K562 (cell line): ENCODE data around the gene INPP5E. TPM values are rescaled to one million over a fixed set of nuclear protein-coding genes. Genes with fewer than 3 reads are reported as not detected.

Experiments used
- BCL6 ChIP-seq: fragments of 250-450 bp; sonication (Bioruptor Pico); IDR thresholded peaks from 2 replicates; pipeline ENCODE4 v1.4.0; 2020
- CCNT2 ChIP-seq: IDR thresholded peaks from 2 replicates; pipeline ENCODE4 v1.6.1; 2011; ENCODE audit warnings: borderline replicate concordance, low read depth, mild to moderate bottlenecking, moderate library complexity, mixed read lengths, low read length; ENCODE audit not compliant: insufficient read length; ENCODE audit errors: extremely low read depth
- ETV5 ChIP-seq: sonication (generic); formaldehyde crosslinking; IDR thresholded peaks from 2 replicates; pipeline ENCODE4 v1.4.0; 2020; ENCODE audit warnings: low read depth, mild to moderate bottlenecking, missing genetic modification reagents
- KAT8 ChIP-seq: fragments of 450-650 bp; IDR thresholded peaks from 2 replicates; pipeline ENCODE4 v1.6.1; 2016; ENCODE audit warnings: low read depth, mild to moderate bottlenecking
- NR1H2 ChIP-seq: sonication (generic); formaldehyde crosslinking; IDR thresholded peaks from 2 replicates; pipeline ENCODE4 v1.4.0; 2020; ENCODE audit warnings: mild to moderate bottlenecking, missing genetic modification reagents
- PHF20 ChIP-seq: fragments of 450-650 bp; IDR thresholded peaks from 2 replicates; pipeline ENCODE4 v1.6.1; 2018; ENCODE audit not compliant: partially characterized antibody
- PML ChIP-seq: IDR thresholded peaks from 2 replicates; pipeline ENCODE4 v1.6.1; 2012; ENCODE audit warnings: low read length, inconsistent platforms
- TCF3 ChIP-seq: sonication (generic); formaldehyde crosslinking; IDR thresholded peaks from 2 replicates; pipeline ENCODE4 v1.4.0; 2020; ENCODE audit warnings: mild to moderate bottlenecking, missing genetic modification reagents
- TCF7 ChIP-seq: sonication (generic); IDR thresholded peaks from 2 replicates; pipeline ENCODE4 v1.6.1; 2016; ENCODE audit warnings: antibody characterized with exemption, borderline replicate concordance
- TEAD2 ChIP-seq: fragments of 450-650 bp; IDR thresholded peaks from 2 replicates; pipeline ENCODE4 v1.6.1; 2016; ENCODE audit warnings: missing genetic modification characterization, control low read depth, missing compliant biosample characterization
- ZNF143 ChIP-seq: sonication (generic); formaldehyde crosslinking; IDR thresholded peaks from 2 replicates; pipeline ENCODE4 v1.9.0; 2022; ENCODE audit warnings: mild to moderate bottlenecking, missing genetic modification reagents
- ZNF232 ChIP-seq: sonication (generic); formaldehyde crosslinking; IDR thresholded peaks from 2 replicates; pipeline ENCODE4 v1.8.0; 2022; ENCODE audit warnings: mild to moderate bottlenecking, missing genetic modification reagents
- ZNF707 ChIP-seq: fragments of 250-450 bp; sonication (Bioruptor Pico); conservative IDR thresholded peaks from 2 replicates; pipeline ENCODE4 v1.8.0; 2022; ENCODE audit warnings: inconsistent platforms, mild to moderate bottlenecking, moderate library complexity
- polyA plus RNA-seq, 8 experiments: library from polyadenylated mRNA; depleted of rRNA in 4 of 8; stranded (reverse) in 5 of 8; unstranded in 3 of 8; fragments of >200 nt; fragmentation: Nextera tagmentation in 2 of 8; fragmentation: Illumina TruSeq in 1 of 8; extraction: Ambion mirVana in 2 of 8; extraction: Trizol in 1 of 8; gene quantifications; 2 replicates each; pipeline versions ENCODE4 v1.2.1 to v1.2.3, GENCODE V29; 2011 to 2014; ENCODE audit warnings: inconsistent platforms in 1 of 8, missing spikeins in 1 of 8
- total RNA-seq, 7 experiments: library from RNA; depleted of rRNA in 6 of 7; stranded (reverse); fragments of >200 nt in 6 of 7; fragmentation: Illumina TruSeq in 2 of 7; extraction: Trizol in 2 of 7; gene quantifications; 2 replicates each; pipeline versions ENCODE4 v1.2.1 to v1.2.3, GENCODE V29; 2011 to 2021; ENCODE audit warnings: low replicate concordance in 1 of 7
- TF ChIP-seq, protein P1 (sequence below), 2 experiments: IDR thresholded peaks; 2 replicates each; pipeline ENCODE4 v1.6.1; 2011; ENCODE audit warnings: borderline replicate concordance in 1 of 2, control low read depth in 1 of 2, low read depth in 1 of 2, low read length in 1 of 2, mild to moderate bottlenecking in 1 of 2, mixed read lengths in 1 of 2, moderate library complexity in 1 of 2; ENCODE audit not compliant: insufficient read depth in 1 of 2, insufficient read length in 1 of 2, poor library complexity in 1 of 2, severe bottlenecking in 1 of 2; ENCODE audit errors: extremely low read depth in 1 of 2
- TF ChIP-seq, protein P2 (sequence below): fragments of 250-450 bp; sonication (Bioruptor Pico); IDR thresholded peaks from 2 replicates; pipeline ENCODE4 v1.8.0; 2022; ENCODE audit warnings: inconsistent platforms, mild to moderate bottlenecking, moderate library complexity, borderline replicate concordance
- TF ChIP-seq, protein P3 (sequence below), 3 experiments: fragments of 200-800 bp in 1 of 3; fragments of 250-450 bp in 1 of 3; fragments of 450-650 bp in 1 of 3; sonication (Bioruptor Pico) in 1 of 3; sonication (Bioruptor generic) in 1 of 3; formaldehyde crosslinking in 1 of 3; IDR thresholded peaks; 2 replicates each; pipeline versions ENCODE4 v1.6.1 to v1.8.0; 2016 to 2022; ENCODE audit warnings: mild to moderate bottlenecking in 2 of 3, missing genetic modification characterization in 2 of 3, missing compliant biosample characterization in 1 of 3, moderate library complexity in 1 of 3
- TF ChIP-seq, protein P4 (sequence below): sonication (generic); formaldehyde crosslinking; IDR thresholded peaks from 2 replicates; pipeline ENCODE4 v1.8.0; 2022; ENCODE audit warnings: missing genetic modification reagents, mild to moderate bottlenecking, moderate library complexity, borderline replicate concordance

The INPP5E gene
- total and polyA plus RNA-seq, 9 of the 15 experiments (the other 6 are each of a cell fraction or from before 2014, with no cell fraction given), result 0.38 to 17.4 (median 4.9) TPM

DNA sequence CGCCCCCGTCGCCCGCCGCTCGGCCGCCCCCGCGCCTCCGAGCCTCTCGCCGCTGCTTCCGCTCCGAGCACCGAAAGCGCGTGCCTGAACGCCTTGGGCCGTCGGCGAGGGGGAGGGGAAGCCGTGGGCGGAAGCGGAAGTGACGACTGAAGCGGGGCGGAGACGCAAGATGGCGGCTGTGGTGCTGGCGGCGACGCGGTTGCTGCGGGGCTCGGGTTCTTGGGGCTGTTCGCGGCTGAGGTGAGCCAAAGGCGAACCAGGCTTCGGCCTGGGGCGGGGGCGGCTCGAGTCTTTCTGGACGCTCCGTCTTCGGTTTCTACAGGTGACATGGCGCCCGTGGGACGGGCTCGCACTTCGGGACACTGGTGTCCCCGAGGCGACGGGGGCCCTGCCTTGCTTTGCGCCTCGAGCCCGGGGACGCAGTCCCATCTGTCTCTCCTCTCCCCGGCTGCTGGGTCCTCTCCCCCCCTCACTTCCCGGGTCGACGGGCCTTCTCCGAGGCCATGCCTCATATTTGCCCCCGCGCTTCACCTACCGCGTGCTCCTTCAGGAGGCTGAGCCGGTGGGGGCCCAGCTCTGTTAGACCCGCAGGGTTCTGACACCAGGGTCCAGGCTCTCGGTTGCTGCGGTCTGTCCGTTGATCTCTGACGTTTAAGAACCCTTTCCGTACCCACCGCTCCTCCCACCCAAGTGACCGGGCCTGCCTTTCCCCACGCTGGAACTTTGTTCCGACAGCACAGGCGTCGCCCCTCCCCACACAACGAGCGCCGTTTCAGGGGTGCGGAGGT is 29.0 kb downstream of the INPP5E start, which contains the start of the genes ENTR1 and PMPCA (continued):
- TF ChIP-seq, protein P1, sequence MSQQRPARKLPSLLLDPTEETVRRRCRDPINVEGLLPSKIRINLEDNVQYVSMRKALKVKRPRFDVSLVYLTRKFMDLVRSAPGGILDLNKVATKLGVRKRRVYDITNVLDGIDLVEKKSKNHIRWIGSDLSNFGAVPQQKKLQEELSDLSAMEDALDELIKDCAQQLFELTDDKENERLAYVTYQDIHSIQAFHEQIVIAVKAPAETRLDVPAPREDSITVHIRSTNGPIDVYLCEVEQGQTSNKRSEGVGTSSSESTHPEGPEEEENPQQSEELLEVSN (IDR thresholded peaks at IDR 0.05; ENCODE audit: borderline replicate concordance in 1 of 2, extremely low read depth in 1 of 2, insufficient read depth in 1 of 2, insufficient read length in 1 of 2, low read depth in 1 of 2, low read length in 1 of 2, poor library complexity in 1 of 2, severe bottlenecking in 1 of 2), result peak in 1 of 2 experiments; percentile 89
- TF ChIP-seq, protein P2, sequence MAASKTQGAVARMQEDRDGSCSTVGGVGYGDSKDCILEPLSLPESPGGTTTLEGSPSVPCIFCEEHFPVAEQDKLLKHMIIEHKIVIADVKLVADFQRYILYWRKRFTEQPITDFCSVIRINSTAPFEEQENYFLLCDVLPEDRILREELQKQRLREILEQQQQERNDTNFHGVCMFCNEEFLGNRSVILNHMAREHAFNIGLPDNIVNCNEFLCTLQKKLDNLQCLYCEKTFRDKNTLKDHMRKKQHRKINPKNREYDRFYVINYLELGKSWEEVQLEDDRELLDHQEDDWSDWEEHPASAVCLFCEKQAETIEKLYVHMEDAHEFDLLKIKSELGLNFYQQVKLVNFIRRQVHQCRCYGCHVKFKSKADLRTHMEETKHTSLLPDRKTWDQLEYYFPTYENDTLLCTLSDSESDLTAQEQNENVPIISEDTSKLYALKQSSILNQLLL (CRISPR knock-in tag), result no peak
- TF ChIP-seq, protein P3, sequence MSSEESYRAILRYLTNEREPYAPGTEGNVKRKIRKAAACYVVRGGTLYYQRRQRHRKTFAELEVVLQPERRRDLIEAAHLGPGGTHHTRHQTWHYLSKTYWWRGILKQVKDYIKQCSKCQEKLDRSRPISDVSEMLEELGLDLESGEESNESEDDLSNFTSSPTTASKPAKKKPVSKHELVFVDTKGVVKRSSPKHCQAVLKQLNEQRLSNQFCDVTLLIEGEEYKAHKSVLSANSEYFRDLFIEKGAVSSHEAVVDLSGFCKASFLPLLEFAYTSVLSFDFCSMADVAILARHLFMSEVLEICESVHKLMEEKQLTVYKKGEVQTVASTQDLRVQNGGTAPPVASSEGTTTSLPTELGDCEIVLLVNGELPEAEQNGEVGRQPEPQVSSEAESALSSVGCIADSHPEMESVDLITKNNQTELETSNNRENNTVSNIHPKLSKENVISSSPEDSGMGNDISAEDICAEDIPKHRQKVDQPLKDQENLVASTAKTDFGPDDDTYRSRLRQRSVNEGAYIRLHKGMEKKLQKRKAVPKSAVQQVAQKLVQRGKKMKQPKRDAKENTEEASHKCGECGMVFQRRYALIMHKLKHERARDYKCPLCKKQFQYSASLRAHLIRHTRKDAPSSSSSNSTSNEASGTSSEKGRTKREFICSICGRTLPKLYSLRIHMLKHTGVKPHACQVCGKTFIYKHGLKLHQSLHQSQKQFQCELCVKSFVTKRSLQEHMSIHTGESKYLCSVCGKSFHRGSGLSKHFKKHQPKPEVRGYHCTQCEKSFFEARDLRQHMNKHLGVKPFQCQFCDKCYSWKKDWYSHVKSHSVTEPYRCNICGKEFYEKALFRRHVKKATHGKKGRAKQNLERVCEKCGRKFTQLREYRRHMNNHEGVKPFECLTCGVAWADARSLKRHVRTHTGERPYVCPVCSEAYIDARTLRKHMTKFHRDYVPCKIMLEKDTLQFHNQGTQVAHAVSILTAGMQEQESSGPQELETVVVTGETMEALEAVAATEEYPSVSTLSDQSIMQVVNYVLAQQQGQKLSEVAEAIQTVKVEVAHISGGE (CRISPR knock-in tag; IDR thresholded peaks at IDR 0.05), result peak in 1 of 3 experiments; percentile 57; a peak in 2 of 6 replicates
- TF ChIP-seq CCNT2 (peak; percentile 36), TEAD2 (tag) (no peak), TCF3 (no peak), PHF20 (peak; percentile 82), ZNF143 (CRISPR knock-in tag) (no peak), PML (peak; percentile 65), BCL6 (CRISPR knock-in tag) (no peak), ETV5 (CRISPR knock-in tag) (peak; percentile 89), ZNF707 (CRISPR knock-in tag) (no peak), TCF7 (no peak; the same call in 1 of the 2 replicates), NR1H2 (CRISPR knock-in tag) (no peak), ZNF232 (CRISPR knock-in tag) (no peak), KAT8 (no peak)
- TF ChIP-seq, protein P4, sequence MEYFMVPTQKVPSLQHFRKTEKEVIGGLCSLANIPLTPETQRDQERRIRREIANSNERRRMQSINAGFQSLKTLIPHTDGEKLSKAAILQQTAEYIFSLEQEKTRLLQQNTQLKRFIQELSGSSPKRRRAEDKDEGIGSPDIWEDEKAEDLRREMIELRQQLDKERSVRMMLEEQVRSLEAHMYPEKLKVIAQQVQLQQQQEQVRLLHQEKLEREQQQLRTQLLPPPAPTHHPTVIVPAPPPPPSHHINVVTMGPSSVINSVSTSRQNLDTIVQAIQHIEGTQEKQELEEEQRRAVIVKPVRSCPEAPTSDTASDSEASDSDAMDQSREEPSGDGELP, result peak; percentile 20
